Measurements from ENCODE around the gene TACC2. TPM values are rescaled to one million over a fixed set of nuclear protein-coding genes. Genes with fewer than 3 reads are reported as not detected.

TACC2 gene
- total RNA-seq, 1 donor from 2014 or later: 11.2 TPM

DNA sequence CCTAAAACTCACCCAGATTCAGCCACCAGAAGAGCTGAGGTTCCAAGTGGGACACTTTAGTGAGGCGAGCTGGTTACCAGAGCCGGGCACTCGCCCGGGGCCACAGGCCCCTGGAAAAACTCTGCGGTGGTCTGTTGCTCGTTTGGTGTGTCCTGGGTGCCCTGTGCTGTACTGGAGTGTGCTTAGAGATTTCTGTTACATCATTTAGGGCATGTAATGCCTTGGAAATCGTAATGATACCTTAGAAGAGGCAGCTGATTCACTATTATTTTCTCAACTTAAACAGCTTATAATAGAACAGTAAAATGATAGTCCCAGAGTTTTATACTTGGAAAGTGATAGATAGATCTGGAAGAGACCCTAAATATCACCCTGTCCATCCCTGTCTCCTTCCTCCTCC is 233.7 kb downstream of the TACC2 start:
- DNase-seq (ENCODE audit: low read depth): no peak

GRCh38 chr10:122224159-122224558 is 235.2 kb downstream of the TACC2 start:
- DNase-seq (ENCODE audit: low read depth): no peak

DNA sequence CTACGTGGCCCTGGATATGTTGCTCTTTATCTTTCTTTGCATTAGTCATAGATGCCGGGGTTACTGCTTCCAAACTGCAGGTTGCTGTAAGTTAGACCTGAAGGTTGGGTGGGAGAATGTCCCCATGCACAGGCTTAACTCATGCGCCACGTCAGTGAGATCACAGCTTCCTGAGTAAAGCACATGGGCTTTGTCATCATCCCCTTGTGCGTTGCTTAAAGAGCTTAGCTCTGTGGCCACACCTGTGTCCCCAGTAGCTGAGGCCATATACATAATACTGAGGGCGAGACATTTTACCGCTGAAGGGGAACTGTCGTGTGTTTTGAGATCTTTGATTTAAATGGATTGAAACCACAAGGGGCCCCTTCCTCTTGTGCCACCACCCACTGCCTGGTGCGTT is 236.4 kb downstream of the TACC2 start:
- DNase-seq (ENCODE audit: low read depth): no peak

DNA sequence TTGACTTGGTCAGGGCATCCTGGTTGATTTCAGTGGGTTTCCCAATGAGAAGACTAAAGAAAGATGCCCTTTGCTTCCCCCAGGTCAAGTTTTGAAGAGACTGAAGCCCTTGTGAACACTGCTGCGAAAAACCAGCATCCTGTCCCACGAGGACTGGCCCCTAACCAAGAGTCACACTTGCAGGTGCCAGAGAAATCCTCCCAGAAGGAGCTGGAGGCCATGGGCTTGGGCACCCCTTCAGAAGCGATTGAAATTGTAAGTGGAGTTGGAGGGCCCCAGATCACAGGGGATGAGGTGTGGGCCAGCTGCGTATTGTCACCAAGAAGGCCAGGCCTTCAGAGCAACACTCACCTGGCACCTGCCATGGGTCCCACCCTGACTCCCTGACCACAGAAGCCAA is 238.8 kb downstream of the TACC2 start:
- DNase-seq (ENCODE audit: low read depth): no peak

GRCh38 chr10:122229666-122230065 is 240.7 kb downstream of the TACC2 start:
- DNase-seq (ENCODE audit: low read depth): no peak

- no peak for DNase-seq (ENCODE audit: low read depth)
These were observed 241.3 kb downstream of the TACC2 start for GRCh38 chr10:122230222-122230621.

GRCh38 chr10:122232769-122233168 is 243.8 kb downstream of the TACC2 start:
- no peak for DNase-seq (ENCODE audit: low read depth)

DNA sequence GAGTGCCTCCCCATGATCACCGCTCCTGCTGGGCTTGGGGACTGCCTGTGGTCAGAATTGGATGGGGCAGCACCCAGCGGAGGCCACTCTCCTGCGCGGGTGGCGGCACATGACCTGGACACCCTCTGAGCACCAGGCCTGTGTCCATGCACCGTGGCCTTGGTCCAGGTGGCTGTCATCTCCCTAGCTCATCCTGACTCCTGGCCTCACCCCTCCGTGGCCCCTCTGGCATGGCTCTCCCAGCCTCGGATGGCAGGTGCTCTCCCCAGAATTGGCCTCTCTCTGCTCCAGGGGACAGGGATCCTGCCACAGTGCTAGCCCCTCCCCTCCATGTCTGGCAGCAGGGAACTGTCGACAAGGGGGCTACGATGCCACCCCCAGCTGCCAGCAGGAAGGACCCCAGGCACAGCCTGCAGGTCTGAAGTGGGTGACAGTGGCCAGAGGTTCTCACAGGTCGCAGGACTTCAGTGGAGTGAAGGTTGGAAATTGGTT is 244.9 kb downstream of the TACC2 start:
- no peak for DNase-seq (ENCODE audit: low read depth)

GRCh38 chr10:122234416-122234815 is 245.5 kb downstream of the TACC2 start:
- no peak for DNase-seq (ENCODE audit: low read depth)

- no peak for DNase-seq (ENCODE audit: low read depth)
These were observed 247.8 kb downstream of the TACC2 start for GRCh38 chr10:122236690-122237306.

DNA sequence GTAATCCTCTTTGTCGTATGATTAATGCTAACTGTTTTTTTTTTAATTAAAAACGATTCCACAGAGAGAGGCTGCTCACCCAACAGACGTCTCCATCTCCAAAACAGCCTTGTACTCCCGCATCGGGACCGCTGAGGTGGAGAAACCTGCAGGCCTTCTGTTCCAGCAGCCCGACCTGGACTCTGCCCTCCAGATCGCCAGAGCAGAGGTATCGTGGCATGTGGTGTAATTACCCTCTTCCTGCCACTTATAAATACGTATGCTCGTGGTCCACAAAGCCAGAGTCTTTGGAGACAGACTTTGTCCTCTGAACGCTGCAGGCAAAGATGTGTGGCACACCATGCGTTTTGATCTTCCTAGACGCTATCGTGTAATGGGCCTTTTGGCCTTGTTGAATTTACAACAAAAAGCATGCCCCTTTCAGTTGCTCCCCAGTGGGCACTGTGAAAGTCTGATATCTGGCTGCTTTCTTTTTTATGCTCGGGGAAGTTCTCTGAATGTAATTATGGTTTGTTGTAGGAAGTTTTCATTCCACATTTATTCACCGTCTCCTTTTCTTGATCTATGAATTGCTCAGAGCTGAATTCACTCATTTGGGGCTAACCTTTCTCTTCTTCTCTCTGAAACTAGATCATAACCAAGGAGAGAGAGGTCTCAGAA is 248.5 kb downstream of the TACC2 start:
- no peak for DNase-seq (ENCODE audit: low read depth)

- DNase-seq (ENCODE audit: low read depth): no peak
These were observed 250.8 kb downstream of the TACC2 start for GRCh38 chr10:122239578-122240257.

GRCh38 chr10:122240401-122240800 is 251.4 kb downstream of the TACC2 start:
- DNase-seq (ENCODE audit: low read depth): no peak

- no peak for DNase-seq (ENCODE audit: low read depth)
These were observed 252.9 kb downstream of the TACC2 start for GRCh38 chr10:122241836-122242235.

- no peak for DNase-seq (ENCODE audit: low read depth)
These were observed 254.6 kb downstream of the TACC2 start for GRCh38 chr10:122243550-122243949.

DNA sequence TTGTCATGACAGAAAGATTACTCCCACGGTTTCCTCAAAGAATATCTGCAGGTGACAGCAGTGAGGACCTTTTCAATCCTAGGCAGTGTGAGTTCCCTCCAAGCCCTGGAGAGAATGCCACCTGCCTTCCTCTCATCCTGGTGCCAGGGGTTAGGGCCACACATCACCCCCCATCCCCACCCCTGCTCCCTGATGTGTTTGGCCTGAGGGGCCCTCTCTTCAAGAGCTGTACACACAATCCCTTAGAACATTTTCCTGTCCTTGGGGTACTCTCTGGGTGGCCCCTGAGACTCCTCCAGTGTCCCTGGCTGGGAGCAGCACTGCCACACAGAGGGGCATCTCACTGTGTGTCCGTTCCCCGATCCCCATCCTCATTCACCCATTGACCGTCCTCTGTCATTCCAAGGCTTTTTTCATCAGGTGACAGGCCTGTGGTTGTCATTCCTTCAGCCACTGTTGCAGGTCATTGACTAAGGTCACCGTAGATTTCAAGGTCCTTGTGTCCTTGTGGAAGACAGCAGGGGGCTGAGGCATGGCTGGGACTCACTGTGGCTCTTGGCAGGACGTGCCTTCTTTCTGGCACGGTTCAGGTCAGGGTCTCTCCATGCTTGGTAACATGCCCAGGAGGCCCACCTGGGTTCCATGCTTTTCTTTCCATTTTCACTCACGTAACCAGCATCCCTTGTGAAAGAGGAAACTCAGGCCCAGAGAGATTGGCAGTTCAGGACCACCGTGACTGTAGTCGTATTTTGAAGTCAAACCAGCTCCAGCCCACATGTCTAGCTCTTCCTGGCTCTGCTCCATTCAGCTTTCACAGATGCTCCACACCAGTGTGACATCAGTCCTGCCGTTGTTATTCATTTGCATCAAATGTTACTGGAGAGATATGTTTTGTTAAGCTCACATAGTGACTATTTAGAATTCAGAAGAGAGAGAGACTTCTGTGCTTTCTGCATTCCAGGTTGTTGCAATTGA is 255.3 kb downstream of the TACC2 start:
- DNase-seq (ENCODE audit: low read depth): no peak

DNA sequence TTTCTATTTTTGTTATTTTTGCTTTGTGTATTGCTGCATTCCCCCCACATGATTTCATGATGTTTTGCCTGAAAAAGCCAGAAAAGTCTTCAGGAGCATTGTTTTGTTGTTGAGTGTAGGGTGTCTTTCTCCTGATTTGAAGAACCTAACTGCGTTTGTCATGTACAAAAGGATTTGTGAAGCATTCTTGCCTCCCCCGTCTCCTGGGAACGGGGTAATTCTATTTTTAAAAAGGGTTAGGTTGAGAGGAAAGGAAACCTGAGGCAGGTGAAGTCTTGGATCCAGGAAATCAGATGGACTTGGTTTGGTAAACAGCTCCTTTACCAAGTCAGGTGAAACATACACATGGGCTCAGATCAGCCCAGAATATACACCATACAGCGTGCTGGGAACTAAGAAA is 256.2 kb downstream of the TACC2 start:
- DNase-seq (ENCODE audit: low read depth): no peak

- DNase-seq (ENCODE audit: low read depth): no peak
These were observed 256.9 kb downstream of the TACC2 start for GRCh38 chr10:122245897-122246296.

DNA sequence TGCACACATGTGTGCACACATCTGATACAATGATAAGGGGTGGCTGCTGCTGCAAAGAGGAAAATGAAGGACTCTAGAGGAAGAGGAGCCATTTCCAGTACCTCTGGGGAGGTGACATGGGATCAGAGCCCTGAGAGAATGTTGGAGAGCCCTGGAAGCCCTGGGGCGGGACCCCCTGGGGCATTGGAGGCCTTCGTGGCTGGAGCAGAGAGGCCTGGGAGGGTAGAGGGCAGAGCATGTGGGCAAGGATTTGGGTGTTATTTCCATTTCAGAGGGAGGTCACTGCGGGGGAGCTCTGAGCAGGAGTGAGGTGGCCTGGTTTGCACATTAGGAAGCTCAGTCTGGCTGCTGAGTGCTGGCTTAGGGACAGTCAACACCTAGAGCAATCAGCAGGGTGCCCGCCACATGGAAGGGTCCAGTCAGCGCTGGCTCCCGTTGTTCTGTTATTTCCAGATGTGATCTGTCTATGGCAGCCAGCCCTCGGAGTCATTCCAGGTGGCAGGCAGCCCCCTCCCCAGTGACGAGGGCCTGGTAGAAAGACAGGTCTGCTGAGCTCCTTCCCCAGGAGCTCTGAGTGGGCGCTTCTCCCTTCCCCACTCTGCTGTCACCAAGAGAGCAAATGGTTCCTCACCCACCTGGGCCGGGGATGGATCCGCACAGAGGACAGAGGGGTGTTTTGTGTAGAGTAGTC is 258.0 kb downstream of the TACC2 start:
- DNase-seq (ENCODE audit: low read depth): no peak

- DNase-seq (ENCODE audit: low read depth): no peak
These were observed 259.7 kb downstream of the TACC2 start for GRCh38 chr10:122248356-122249302.
